Fibroblast of peridontal ligament (primary cell): ENCODE measurements around the gene CLDND1.
A peak's percentile ranks its signal among the peaks of the same experiment; 100 is the strongest.

Experiments used
- DNase-seq: peaks from one replicate; pipeline ENCODE4 v3.0.0-alpha.2; 2010; ENCODE audit errors: extremely low read depth

CLDND1 gene

DNA sequence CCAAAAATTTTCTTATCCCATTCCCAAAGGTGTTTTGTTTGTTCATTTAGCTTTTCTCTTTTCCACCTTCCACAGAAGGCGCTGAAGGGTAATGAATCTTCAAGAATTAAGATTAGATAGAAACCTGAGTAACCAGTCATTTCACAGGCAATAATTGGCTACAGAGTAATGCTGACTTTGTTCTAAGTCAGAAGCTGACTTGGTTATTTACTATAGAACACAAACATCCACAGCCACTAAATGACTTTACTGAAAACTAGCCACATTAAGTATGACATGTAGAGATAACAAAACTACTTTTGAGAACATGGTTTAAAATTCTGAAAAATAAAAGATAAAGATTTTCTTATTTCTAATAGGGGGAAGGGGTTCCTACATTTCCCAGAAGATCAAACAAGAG is 7.8 kb downstream of the CLDND1 start:
- no peak for DNase-seq

DNA sequence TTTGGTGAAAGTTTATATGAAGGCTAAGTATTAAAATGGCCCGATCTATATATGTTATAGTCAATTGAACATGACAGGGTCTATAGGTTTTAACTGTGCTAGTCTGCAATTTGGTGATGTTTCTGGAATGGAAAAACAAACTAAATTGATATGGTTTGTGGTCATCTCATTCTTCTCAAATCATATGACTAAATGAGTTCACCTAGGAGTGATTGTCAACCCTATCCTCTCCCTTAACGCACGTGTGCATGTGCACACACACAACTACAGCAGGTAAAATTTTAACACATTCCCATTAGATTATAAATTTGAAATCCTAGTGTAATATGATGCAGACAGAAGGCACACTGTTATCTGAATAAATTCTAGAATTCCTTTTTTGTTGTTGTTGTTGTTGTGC is 9.0 kb downstream of the CLDND1 start:
- DNase-seq = no peak

DNA sequence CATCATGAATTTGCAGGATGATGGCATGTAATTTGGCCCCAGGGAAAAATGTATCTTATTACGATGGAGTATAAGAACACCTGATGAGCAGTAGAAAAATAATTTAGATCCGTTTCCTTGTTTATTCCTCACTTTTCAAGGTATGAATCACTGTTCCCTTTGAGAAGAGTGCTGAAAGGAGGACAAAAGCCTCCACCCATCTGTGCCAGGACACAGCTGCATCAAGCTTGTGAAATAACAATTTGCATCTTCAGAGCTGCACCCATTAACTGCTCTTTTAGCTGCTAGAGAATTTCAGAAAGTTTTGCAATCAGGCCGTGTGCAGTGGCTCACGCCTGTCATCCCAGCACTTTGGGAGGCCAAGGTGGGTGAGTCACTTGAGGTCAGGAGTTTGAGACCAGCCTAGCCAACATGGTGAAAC is 9.6 kb downstream of the CLDND1 start:
- DNase-seq = peak; percentile 1

- DNase-seq = no peak
These were observed 10.1 kb downstream of the CLDND1 start for GRCh38 chr3:98512576-98512975.

- DNase-seq = no peak
These were observed 14.1 kb downstream of the CLDND1 start for GRCh38 chr3:98508582-98508981.

- DNase-seq = no peak
These were observed 18.2 kb downstream of the CLDND1 start for GRCh38 chr3:98504539-98504938.

- no peak for DNase-seq
These were observed 20.7 kb downstream of the CLDND1 start for GRCh38 chr3:98501863-98502576.

- DNase-seq = no peak
These were observed 21.4 kb downstream of the CLDND1 start for GRCh38 chr3:98501270-98501669.

DNA sequence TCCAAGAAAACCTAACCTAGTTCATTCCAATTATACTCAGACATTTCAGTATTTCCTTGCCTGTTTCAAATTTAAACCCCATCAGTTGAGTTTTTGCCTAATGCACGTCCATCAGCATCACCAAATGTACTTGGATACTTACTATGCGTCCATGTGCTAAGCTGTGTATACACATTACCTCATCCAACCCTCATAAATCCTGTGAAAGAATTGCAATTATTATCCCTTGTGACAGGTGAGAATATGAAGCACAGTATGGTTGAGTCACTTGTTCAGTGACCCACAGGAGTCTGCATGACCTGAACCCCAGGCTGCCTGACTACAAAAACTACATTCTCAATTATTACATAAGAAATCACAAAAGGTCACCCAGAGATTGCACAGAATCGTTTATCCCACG is 22.7 kb downstream of the CLDND1 start:
- no peak for DNase-seq

DNA sequence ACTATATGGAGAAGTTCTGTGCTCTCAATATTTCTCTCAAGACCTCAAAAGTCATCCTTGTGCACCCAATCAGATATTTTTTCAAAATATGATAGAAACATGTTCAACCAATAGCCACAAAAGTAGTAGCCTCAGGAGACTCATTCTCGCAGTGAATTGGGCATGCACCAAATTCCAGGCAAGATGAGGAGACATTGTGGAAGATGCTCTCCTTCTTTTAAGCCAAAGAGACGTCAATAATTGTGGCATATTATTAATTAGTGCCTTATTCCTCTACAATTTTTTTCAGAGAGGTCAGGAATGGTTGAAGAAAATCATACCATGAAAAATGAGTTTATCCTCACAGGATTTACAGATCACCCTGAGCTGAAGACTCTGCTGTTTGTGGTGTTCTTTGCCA is 25.3 kb downstream of the CLDND1 start, which contains the start of gene OR5K2:
Gene OR5K2 (plus strand): TSS at position 301 of the 400 bp plus-strand sequence. CDS start 0 bp downstream, at position 301.
- no peak for DNase-seq

- no peak for DNase-seq
These were observed 39.1 kb downstream of the CLDND1 start for GRCh38 chr3:98483626-98484025.

GRCh38 chr3:98482717-98483482 is 39.8 kb downstream of the CLDND1 start:
- DNase-seq = no peak
